ENCODE measurements around the gene MAPKAP1.

MAPKAP1 gene

GRCh38 chr9:125475385-125475784, 231.6 kb downstream of the MAPKAP1 start:
- DNase-seq: no peak

GRCh38 chr9:125472926-125473701, 233.9 kb downstream of the MAPKAP1 start:
- peak; percentile 79 for DNase-seq

GRCh38 chr9:125472562-125472925, 234.5 kb downstream of the MAPKAP1 start:
- DNase-seq: no peak

- no peak for DNase-seq
These were observed 236.0 kb downstream of the MAPKAP1 start for GRCh38 chr9:125470767-125471580.

GRCh38 chr9:125470189-125470588, 236.8 kb downstream of the MAPKAP1 start:
- DNase-seq: no peak

- DNase-seq: no peak
These were observed 238.4 kb downstream of the MAPKAP1 start for GRCh38 chr9:125468646-125469045.

GRCh38 chr9:125467116-125467740, 239.8 kb downstream of the MAPKAP1 start:
- DNase-seq: no peak

- DNase-seq: no peak
These were observed 240.6 kb downstream of the MAPKAP1 start for GRCh38 chr9:125466411-125466810.

GRCh38 chr9:125464591-125465385, 242.2 kb downstream of the MAPKAP1 start:
- DNase-seq: no peak

- DNase-seq: no peak
These were observed 243.1 kb downstream of the MAPKAP1 start for GRCh38 chr9:125463926-125464325.

- peak; percentile 40 for DNase-seq
These were observed 244.1 kb downstream of the MAPKAP1 start for GRCh38 chr9:125462861-125463291.

GRCh38 chr9:125461636-125462190, 245.3 kb downstream of the MAPKAP1 start:
- no peak for DNase-seq

- no peak for DNase-seq
These were observed 245.9 kb downstream of the MAPKAP1 start for GRCh38 chr9:125460883-125461635.

- DNase-seq: no peak
These were observed 246.7 kb downstream of the MAPKAP1 start for GRCh38 chr9:125460346-125460745.

- no peak for DNase-seq
These were observed 249.7 kb downstream of the MAPKAP1 start for GRCh38 chr9:125457357-125457756.

- DNase-seq: no peak
These were observed 251.1 kb downstream of the MAPKAP1 start for GRCh38 chr9:125455876-125456275.

- no peak for DNase-seq
These were observed 251.9 kb downstream of the MAPKAP1 start for GRCh38 chr9:125455132-125455531.

GRCh38 chr9:125447202-125447802, 259.7 kb downstream of the MAPKAP1 start:
- DNase-seq: no peak

- DNase-seq: no peak
These were observed 260.4 kb downstream of the MAPKAP1 start for GRCh38 chr9:125446561-125447094.

- no peak for DNase-seq
These were observed 262.0 kb downstream of the MAPKAP1 start for GRCh38 chr9:125444956-125445506.

- DNase-seq: no peak
These were observed 262.8 kb downstream of the MAPKAP1 start for GRCh38 chr9:125444166-125444565.
